ENCODE results near the gene RASGRP3. TPM values are rescaled to one million over a fixed set of nuclear protein-coding genes. Genes with fewer than 3 reads are reported as not detected.

Gene RASGRP3
- total RNA-seq, 1 experiment from 2014 or later, result 2.8 TPM

DNA sequence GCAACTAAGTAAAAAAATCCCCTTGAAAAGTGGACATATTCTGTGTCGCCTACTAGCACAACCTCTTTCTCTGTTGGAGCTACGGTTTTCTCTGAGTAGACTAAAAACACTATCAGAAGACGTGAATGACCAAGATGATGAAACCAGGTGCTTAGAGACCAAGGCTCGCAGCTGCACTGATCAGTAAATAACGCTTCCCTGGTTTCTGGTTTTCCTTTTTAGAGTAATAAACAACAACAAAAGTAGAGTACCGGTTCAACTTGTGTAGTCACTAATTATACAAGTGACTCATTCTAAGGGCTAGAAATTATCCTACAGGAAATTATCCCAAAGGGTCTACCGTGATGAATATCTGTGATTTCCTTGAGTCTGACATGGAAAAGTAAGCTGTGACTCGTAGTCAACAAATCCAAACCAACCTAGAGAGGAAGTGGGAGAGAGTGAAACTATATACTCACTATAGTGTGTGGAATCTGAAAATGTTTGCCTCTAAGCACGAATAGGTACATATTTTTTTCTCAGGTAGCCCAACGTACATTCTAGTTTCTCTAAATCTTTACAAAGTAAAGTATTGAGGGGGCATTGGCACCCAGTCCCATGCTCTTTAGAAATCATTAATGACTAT, 17.8 kb downstream of the RASGRP3 start:
- no peak overlapping the region for H3K27ac ChIP-seq
- no peak for DNase-seq

DNA sequence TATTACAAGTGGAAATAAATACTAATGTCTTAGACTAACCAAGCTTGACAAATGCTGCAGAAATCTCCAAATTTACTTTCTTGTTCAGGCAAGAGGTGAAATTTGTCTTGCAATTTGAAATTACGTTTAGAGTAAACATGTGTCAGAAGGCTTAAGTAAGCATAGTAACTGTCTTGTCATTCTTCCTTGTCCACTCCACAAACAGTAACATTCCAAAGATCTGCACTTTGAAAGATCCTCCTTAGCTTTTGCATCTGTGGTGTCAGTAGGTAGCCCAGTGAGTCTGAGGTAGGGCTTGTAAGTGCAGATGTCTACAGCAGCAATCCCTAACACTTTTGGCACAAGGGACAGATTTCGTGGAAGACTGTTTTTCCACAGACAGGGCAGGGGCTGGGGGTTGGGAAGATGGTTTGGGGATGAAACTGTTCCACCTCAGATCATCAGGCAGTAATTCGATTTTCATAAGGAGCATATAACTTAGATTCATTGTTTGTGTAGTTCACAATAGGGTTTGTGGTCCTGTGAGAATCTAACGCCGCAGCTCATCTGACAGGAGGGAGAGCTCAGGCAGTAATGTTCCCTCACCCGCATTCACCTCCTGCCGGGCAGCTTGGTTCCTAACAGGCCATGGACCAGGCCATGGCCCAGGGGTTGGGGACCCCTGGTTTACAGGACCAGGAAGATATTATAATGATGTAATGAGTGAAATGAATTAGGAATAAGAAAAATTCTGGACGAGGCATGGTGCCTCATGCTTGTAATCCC, 18.6 kb downstream of the RASGRP3 start:
- Histone ChIP-seq H3K27me3 (no peaks in the 10 kb centered on the region), H3K4me1 (peaks cover 34% of the 10 kb centered on the region), H3K4me3 (no peak overlapping the region), H3K36me3 (no peaks in the 10 kb centered on the region), H3K27ac (no peak overlapping the region), H3K9me3 (replicated peaks) (no peaks in the 10 kb centered on the region)
- no peak for DNase-seq

More for the DNA sequence above, 17.8 kb downstream of the RASGRP3 start:
- Histone ChIP-seq H3K36me3 (no peaks in the 10 kb centered on the region), H3K27me3 (no peaks in the 10 kb centered on the region), H3K9me3 (replicated peaks) (no peaks in the 10 kb centered on the region), H3K4me3 (no peak overlapping the region), H3K4me1 (peaks cover 33% of the 10 kb centered on the region)

- Histone ChIP-seq H3K36me3 (no peaks in the 10 kb centered on the region), H3K4me1 (peaks cover 34% of the 10 kb centered on the region)
Observed at GRCh38 chr2:33495683-33496082, 19.2 kb downstream of the RASGRP3 start.

GRCh38 chr2:33496150-33496549, 19.7 kb downstream of the RASGRP3 start:
- DNase-seq, result no peak

More at GRCh38 chr2:33495683-33496082, 19.2 kb downstream of the RASGRP3 start:
- H3K9me3 ChIP-seq (replicated peaks), result no peaks in the 10 kb centered on the region
- H3K27ac ChIP-seq, result no peak overlapping the region
- no peak overlapping the region for H3K4me3 ChIP-seq
- no peaks in the 10 kb centered on the region for H3K27me3 ChIP-seq
- DNase-seq, result no peak

DNA sequence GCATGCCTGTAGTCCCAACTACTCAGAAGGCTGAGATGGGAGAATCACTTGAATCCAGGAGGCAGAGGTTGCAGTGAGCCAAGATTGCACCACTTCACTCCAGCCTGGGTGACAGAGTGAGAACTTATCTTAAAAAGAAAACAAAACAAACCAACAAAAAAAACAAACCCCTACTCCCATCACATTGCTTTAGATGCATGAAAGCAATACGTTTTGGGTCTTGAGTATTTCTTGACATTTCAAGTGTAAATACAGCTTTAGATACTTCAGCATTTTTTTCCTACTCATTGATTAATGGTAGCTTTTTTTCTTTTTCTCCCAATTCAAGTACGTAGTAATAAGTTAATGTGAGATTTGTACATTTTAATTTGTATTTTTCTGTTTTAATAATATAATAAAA, 20.3 kb downstream of the RASGRP3 start:
- DNase-seq, result no peak
- Histone ChIP-seq H3K4me1 (peaks cover 34% of the 10 kb centered on the region), H3K4me3 (no peak overlapping the region), H3K27me3 (no peaks in the 10 kb centered on the region), H3K36me3 (no peaks in the 10 kb centered on the region), H3K9me3 (replicated peaks) (no peaks in the 10 kb centered on the region), H3K27ac (no peak overlapping the region)

More at GRCh38 chr2:33496150-33496549, 19.7 kb downstream of the RASGRP3 start:
- Histone ChIP-seq H3K4me3 (no peak overlapping the region), H3K36me3 (no peaks in the 10 kb centered on the region), H3K9me3 (replicated peaks) (no peaks in the 10 kb centered on the region), H3K27me3 (no peaks in the 10 kb centered on the region), H3K27ac (no peak overlapping the region), H3K4me1 (peaks cover 34% of the 10 kb centered on the region)

GRCh38 chr2:33497221-33497650, 20.8 kb downstream of the RASGRP3 start:
- H3K4me3 ChIP-seq, result no peak overlapping the region
- peak overlapping the region; percentile 61; the same call in 1 of the 2 replicates for H3K27ac ChIP-seq
- peaks cover 34% of the 10 kb centered on the region for H3K4me1 ChIP-seq
- no peaks in the 10 kb centered on the region for H3K9me3 ChIP-seq (replicated peaks)
- H3K27me3 ChIP-seq, result no peaks in the 10 kb centered on the region
- no peaks in the 10 kb centered on the region for H3K36me3 ChIP-seq
- DNase-seq, result no peak

- Histone ChIP-seq H3K4me1 (peaks cover 34% of the 10 kb centered on the region), H3K4me3 (peak overlapping the region; percentile 1), H3K27me3 (no peaks in the 10 kb centered on the region), H3K36me3 (no peaks in the 10 kb centered on the region), H3K27ac (peak overlapping the region; percentile 61), H3K9me3 (replicated peaks) (no peaks in the 10 kb centered on the region)
- DNase-seq, result peak; percentile 75 to 81
Observed at GRCh38 chr2:33498291-33498956, 22.0 kb downstream of the RASGRP3 start.

- H3K4me3 ChIP-seq, result no peak overlapping the region
- DNase-seq, result no peak
- H3K27ac ChIP-seq, result no peak overlapping the region
- H3K36me3 ChIP-seq, result no peaks in the 10 kb centered on the region
- H3K4me1 ChIP-seq, result peaks cover 30% of the 10 kb centered on the region
- H3K9me3 ChIP-seq (replicated peaks), result no peaks in the 10 kb centered on the region
- no peaks in the 10 kb centered on the region for H3K27me3 ChIP-seq
Observed at GRCh38 chr2:33500177-33500576, 23.7 kb downstream of the RASGRP3 start.

DNA sequence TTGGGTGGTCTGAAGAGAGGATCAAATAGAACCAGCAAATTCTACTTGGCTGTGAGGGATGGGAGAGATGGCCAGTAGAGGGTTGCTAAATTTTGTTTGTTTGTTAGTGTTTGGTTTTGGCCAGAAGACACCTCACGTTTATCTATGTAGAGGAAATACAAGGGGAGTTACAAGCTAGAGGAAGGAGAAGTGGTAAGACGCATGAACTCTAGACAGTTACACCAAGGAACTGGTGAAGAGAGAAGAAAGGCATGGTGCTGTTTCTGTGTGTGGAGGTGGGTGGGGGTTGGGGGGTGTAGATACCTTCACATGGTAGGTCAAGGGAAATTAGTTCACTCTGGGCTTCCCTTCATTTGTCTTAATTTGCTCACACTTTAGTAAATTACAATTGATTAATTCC, 25.6 kb downstream of the RASGRP3 start:
- H3K4me3 ChIP-seq, result no peak overlapping the region
- DNase-seq, result no peak
- no peaks in the 10 kb centered on the region for H3K36me3 ChIP-seq
- no peaks in the 10 kb centered on the region for H3K27me3 ChIP-seq
- peaks cover 29% of the 10 kb centered on the region for H3K4me1 ChIP-seq
- H3K27ac ChIP-seq, result no peak overlapping the region
- no peaks in the 10 kb centered on the region for H3K9me3 ChIP-seq (replicated peaks)

DNA sequence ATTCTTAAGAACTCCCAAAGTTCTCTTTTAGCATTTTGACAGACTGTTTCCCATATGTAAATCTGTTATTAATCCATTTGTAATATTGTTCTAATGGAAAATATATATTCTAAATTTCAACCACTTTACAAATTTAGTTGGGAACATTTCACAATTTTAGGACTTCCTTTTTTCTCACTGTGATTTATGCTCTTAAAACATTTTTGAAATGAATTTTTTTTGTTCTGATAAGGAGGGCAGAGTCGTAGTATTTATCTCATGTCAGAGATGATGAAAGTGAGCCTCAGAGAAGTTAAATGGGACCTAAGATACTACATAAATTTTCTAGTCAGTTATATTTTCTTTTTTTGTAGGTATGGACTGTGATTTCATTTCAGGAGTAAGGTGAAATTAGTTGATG, 26.6 kb downstream of the RASGRP3 start:
- Histone ChIP-seq H3K27ac (no peak overlapping the region), H3K4me1 (peaks cover 19% of the 10 kb centered on the region), H3K36me3 (no peaks in the 10 kb centered on the region), H3K4me3 (no peak overlapping the region), H3K27me3 (no peaks in the 10 kb centered on the region), H3K9me3 (replicated peaks) (no peaks in the 10 kb centered on the region)
- DNase-seq, result no peak

DNA sequence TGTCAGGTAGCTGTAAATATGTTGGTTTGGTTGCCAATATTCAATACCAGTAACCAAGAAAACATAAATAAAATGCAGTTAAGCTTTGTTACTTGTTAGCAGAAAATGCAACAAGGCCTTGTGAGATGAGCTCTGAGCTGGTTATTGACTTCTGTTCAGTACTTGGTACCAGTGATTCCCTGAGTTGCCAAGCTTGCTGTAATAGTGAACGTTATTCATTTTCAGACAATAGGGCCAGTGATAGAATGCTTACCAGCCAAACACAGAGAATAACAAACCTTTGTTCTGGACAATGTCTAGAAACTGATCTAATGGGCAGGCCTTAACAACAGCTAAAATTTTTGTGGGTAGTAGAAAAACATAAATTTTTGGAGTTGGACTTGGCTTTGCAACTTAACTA, 29.5 kb downstream of the RASGRP3 start:
- H3K4me1 ChIP-seq, result peaks cover 7% of the 10 kb centered on the region; the same call in 1 of the 2 replicates
- H3K27me3 ChIP-seq, result no peaks in the 10 kb centered on the region
- H3K36me3 ChIP-seq, result no peaks in the 10 kb centered on the region
- no peak overlapping the region for H3K4me3 ChIP-seq
- H3K9me3 ChIP-seq (replicated peaks), result no peaks in the 10 kb centered on the region
- DNase-seq, result peak in 1 of 2 experiments; percentile 31
- no peak overlapping the region for H3K27ac ChIP-seq

DNA sequence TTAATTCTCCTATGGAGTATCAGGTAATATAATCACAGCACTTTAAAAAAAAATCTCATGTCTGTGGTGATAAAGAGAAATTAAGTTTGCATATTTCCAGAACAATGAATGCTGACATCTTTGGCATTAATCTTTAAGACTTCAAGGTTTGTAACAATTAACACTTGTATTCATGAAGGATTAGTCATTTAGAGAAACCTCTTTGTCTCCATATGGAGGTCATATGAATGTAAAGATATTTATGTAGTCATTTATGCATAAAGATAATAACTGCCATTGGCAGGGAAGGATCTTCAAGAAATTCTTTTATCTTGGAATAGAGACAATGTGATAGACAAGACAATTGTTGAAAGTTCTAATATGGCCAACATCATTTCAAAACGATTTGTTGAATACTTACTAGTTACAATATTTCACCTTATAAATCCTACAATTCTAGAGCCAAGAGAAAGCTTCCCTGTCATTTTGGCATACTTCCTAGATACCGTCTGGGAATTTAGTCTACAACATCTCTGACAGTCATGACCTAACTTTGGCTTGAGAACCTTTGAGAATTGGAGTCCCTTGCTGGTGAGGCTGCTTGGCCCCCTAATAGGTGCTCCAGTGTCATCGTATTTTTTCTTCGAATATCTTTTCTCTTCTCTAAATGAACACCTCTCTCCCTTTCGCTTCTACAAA, 33.6 kb downstream of the RASGRP3 start:
- no peak overlapping the region for H3K27ac ChIP-seq
- DNase-seq, result no peak
- no peaks in the 10 kb centered on the region for H3K27me3 ChIP-seq

GRCh38 chr2:33510586-33510968, 34.1 kb downstream of the RASGRP3 start:
- Histone ChIP-seq H3K9me3 (replicated peaks) (no peaks in the 10 kb centered on the region; the same call in 1 of the 2 replicates), H3K27me3 (no peaks in the 10 kb centered on the region), H3K4me1 (peaks cover 7% of the 10 kb centered on the region; the same call in 1 of the 2 replicates), H3K4me3 (no peak overlapping the region), H3K36me3 (no peaks in the 10 kb centered on the region), H3K27ac (no peak overlapping the region)
- DNase-seq, result no peak

More for the DNA sequence above, 33.6 kb downstream of the RASGRP3 start:
- Histone ChIP-seq H3K4me3 (no peak overlapping the region), H3K9me3 (replicated peaks) (no peaks in the 10 kb centered on the region), H3K4me1 (peaks cover 7% of the 10 kb centered on the region; the same call in 1 of the 2 replicates), H3K36me3 (no peaks in the 10 kb centered on the region)

DNA sequence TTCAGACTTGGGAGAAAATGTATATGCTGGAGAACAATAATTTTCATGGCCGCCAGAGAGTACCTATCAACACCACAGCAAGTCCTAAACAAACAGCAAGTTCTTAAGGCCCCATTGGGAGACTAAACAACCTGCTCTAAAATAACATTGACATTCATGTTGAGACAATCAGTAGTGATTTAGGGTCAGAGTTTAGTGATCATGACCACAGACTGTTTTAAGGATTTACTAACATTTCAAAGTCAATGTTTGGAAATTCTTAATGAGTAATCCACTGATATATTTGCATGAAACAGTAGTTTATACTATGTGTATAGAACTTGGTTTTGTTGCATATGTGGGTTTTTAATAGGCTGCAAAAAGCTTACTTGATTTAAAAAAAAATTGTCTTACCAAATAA, 34.7 kb downstream of the RASGRP3 start:
- DNase-seq, result no peak
- Histone ChIP-seq H3K27me3 (no peaks in the 10 kb centered on the region), H3K4me1 (peaks cover 2% of the 10 kb centered on the region; the same call in 1 of the 2 replicates), H3K36me3 (no peaks in the 10 kb centered on the region), H3K27ac (no peak overlapping the region), H3K4me3 (no peak overlapping the region), H3K9me3 (replicated peaks) (no peaks in the 10 kb centered on the region; the same call in 1 of the 2 replicates)
